ENCODE data around the gene GSX2. TPM values are rescaled to one million over a fixed set of nuclear protein-coding genes. Genes with fewer than 3 reads are reported as not detected.
"Not testable (repeated sequence)": the region's sequence is repeated elsewhere in the genome, so short reads cannot be mapped to it uniquely, and the experiment has no call there.

GSX2 gene
- total RNA-seq, 6 experiments from 2014 or later, result not detected

GRCh38 chr4:54107951-54108748 lies 8.2 kb downstream of the GSX2 start:
- WGBS (ENCODE audit: insufficient coverage, low coverage, low lambda C conversion rate, missing lambda C conversion rate), result 47% methylated on average over 21 of the region's 22 CpGs
- Histone ChIP-seq H3K9me3 (no peaks in the 10 kb centered on the region), H3K4me1 (peaks cover 0 to 7% (median 0%) of the 10 kb centered on the region in 4 donors), H3K4me3 (no peak overlapping the region), H3K27ac (no peak overlapping the region), H3K27me3 (no peaks in the 10 kb centered on the region), H3K36me3 (no peaks in the 10 kb centered on the region)
- no peak for DNase-seq
- TF ChIP-seq POLR2A (IDR thresholded peaks at IDR 0.05), result no peak
- TF ChIP-seq CTCF (IDR thresholded peaks at IDR 0.05), result no peak
- intact Hi-C loops (cut with DNase I), result no loop called here
- no peak for ATAC-seq

- ATAC-seq (peak; percentile 75 to 85 (median 81)), DNase-seq (peak in 2 of 3 donors; percentile 63 to 73)
- H3K9me3 ChIP-seq, result no peaks in the 10 kb centered on the region
- H3K27ac ChIP-seq, result no peak overlapping the region
- 8% methylated on average over 16 of the region's 51 CpGs for WGBS (ENCODE audit: insufficient coverage, low coverage, low lambda C conversion rate, missing lambda C conversion rate)
- intact Hi-C loops (cut with DNase I), result no loop called here
- peak overlapping the region; percentile 2 to 44 (median 35) for H3K4me3 ChIP-seq
- no peaks in the 10 kb centered on the region for H3K36me3 ChIP-seq
- H3K27me3 ChIP-seq, result no peaks in the 10 kb centered on the region
- no peak for TF ChIP-seq POLR2A (IDR thresholded peaks at IDR 0.05)
- TF ChIP-seq CTCF (IDR thresholded peaks at IDR 0.05), result no peak
- H3K4me1 ChIP-seq, result no peaks in the 10 kb centered on the region
These were observed 9.5 kb downstream of the GSX2 start for GRCh38 chr4:54109241-54110018.

GRCh38 chr4:54110019-54110416 lies 10.1 kb downstream of the GSX2 start:
- Histone ChIP-seq H3K27ac (no peak overlapping the region), H3K27me3 (no peaks in the 10 kb centered on the region), H3K9me3 (no peaks in the 10 kb centered on the region), H3K4me3 (peak overlapping the region in 2 of 3 donors; percentile 35 to 44), H3K4me1 (no peaks in the 10 kb centered on the region), H3K36me3 (no peaks in the 10 kb centered on the region)
- intact Hi-C loops (cut with DNase I), result no loop called here
- ATAC-seq, result peak; percentile 46 to 66 (median 54)
- WGBS (ENCODE audit: insufficient coverage, low coverage, low lambda C conversion rate, missing lambda C conversion rate), result 24% methylated on average over 8 of the region's 10 CpGs
- TF ChIP-seq CTCF (IDR thresholded peaks at IDR 0.05) (no peak), POLR2A (IDR thresholded peaks at IDR 0.05) (no peak)
- no peak for DNase-seq

GRCh38 chr4:54113206-54113605 lies 13.2 kb downstream of the GSX2 start:
- H3K27ac ChIP-seq; ATAC-seq; H3K4me1 ChIP-seq; H3K36me3 ChIP-seq; intact Hi-C loops (cut with DNase I); H3K4me3 ChIP-seq; DNase-seq; H3K27me3 ChIP-seq; H3K9me3 ChIP-seq: not testable (repeated sequence)
- WGBS (ENCODE audit: insufficient coverage, low coverage, low lambda C conversion rate, missing lambda C conversion rate), result 58% methylated on average over 1 of the region's 1 CpG

- H3K27ac ChIP-seq; ATAC-seq; DNase-seq; H3K4me3 ChIP-seq; H3K4me1 ChIP-seq; intact Hi-C loops (cut with DNase I); H3K36me3 ChIP-seq; H3K9me3 ChIP-seq; H3K27me3 ChIP-seq: not testable (repeated sequence)
- 74% methylated on average over 3 of the region's 6 CpGs for whole genome bisulfite sequencing (ENCODE audit: insufficient coverage, low coverage, low lambda C conversion rate, missing lambda C conversion rate)
These were observed 16.3 kb downstream of the GSX2 start for GRCh38 chr4:54116246-54116645.
